ENCODE results near the gene ZBTB32.
"Not testable (repeated sequence)": the region's sequence is repeated elsewhere in the genome, so short reads cannot be mapped to it uniquely, and the experiment has no call there.

The ZBTB32 gene, protein sequence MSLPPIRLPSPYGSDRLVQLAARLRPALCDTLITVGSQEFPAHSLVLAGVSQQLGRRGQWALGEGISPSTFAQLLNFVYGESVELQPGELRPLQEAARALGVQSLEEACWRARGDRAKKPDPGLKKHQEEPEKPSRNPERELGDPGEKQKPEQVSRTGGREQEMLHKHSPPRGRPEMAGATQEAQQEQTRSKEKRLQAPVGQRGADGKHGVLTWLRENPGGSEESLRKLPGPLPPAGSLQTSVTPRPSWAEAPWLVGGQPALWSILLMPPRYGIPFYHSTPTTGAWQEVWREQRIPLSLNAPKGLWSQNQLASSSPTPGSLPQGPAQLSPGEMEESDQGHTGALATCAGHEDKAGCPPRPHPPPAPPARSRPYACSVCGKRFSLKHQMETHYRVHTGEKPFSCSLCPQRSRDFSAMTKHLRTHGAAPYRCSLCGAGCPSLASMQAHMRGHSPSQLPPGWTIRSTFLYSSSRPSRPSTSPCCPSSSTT

DNA sequence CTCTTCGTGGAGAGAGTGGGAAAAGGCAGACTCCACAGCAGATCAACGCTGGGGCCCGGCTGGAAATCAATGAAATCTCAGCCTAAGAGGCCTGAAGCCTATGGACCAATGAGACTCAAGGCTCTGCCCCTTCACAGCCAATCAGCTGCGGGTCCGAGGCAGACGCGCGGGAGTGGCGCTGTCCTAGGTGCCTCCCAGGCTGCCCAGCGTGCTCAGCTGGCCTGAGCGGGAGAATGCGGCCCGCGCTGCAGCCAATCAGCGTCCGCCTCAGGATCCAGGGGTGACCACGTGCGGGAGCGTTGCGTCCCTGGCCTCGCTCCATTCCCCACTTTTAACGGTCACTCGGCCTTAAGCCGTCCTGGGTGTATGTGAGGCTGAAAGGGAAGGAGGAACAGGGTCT, at the start of gene ZBTB32:
Gene ZBTB32, plus strand, starts transcription at position 341 of the 400 bp plus-strand sequence. CDS start 10,069 bp downstream, outside the sequence.
- DNase-seq (ENCODE audit: low spot score) = peak; percentile 49

DNA sequence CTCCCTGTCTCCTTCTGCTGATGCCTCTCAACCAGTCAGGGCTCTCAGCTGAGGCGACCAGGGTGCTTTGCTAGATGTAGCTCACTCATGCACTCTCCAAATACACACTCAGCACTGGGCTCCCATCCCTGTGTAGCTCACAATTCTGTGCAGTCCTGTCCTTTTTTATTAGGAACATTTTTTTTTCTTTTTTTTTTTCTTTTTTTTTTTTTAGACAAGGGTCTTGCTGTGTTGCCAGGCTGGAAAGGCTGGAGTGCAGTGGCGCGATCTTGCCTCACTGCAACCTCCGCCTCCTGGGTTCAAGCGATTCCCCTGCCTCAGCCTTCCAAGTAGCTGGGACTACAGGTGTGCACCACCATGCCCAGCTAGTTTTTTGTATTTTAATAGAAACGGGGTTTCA, 49.5 kb upstream of the ZBTB32 start:
- not testable (repeated sequence) for DNase-seq (ENCODE audit: low spot score)

DNA sequence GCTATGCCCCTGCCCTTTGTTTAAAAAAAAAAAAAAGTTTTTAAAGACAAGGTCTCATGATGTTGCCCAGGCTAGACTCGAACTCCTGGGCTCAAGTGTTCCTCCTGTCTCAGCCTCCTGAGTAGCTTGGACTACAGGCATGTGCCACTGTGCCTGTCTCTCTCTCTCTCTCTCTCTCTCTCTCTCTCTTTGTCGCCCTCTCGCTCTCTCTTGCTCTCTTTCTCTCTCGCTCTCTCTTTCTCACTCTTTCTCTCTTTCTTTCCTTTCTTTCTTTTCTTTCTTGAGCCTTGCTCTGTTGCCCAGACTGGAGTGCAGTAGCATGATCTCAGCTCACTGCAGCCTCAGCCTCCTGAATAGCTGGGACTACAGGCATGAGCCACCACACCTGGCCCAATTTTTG, 48.8 kb upstream of the ZBTB32 start:
- DNase-seq (ENCODE audit: low spot score) = no peak

DNA sequence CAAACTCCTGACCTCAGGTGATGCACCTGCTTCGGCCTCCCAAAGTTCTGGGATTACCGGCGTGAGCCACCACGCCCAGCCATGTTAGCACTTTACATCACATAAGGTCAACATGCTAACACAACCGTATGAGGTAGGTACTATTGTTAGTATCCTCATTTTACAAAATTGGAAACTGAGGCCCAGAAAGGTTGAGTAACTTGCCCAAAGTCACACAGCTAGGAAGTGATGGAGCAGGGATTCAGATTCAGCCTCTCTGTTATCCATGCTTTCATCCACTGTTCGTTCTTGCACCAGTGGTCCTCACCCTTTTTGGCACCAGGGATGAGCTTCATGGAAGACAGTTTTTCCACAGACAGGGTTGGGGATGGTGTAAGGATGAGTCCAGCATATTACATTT, 47.7 kb upstream of the ZBTB32 start:
- no peak for DNase-seq (ENCODE audit: low spot score)

DNA sequence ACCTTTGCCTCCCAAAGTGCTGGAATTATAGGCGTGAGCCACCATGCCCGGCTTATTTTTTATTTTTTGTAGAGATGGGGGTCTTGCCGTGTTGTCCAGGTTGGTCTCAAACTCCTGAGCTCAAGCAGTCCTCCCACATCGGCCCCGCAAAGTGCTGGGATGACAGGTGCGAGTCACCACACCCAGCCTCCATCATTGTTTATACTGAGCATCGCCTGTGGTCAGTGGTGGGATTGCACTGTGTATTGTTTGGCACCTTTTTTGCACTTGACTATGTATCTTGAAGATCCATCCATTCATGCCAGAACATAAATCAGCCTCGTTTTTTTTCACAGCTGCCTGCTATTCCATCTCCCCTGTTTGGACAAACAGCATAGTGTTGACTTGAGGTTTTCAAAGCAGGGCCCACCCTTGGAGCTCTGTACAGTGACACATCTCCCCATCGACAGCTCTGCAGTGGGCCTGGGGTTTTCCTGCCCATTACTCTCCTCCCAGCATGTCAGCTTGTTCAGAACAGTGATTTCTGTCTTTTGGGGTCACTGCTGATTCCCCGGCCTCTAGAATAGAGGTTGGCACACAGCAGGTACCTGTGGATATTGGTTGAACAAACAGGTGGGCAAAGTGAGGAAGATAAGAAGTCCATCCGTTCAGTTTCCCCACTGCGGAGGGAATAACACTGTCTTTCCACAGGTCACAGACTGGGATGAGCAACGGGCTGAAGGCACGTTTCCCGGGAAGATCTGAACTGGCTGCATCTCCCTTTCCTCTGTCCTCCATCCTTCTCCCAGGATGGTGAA, 46.3 kb upstream of the ZBTB32 start:
- DNase-seq (ENCODE audit: low spot score) = no peak

DNA sequence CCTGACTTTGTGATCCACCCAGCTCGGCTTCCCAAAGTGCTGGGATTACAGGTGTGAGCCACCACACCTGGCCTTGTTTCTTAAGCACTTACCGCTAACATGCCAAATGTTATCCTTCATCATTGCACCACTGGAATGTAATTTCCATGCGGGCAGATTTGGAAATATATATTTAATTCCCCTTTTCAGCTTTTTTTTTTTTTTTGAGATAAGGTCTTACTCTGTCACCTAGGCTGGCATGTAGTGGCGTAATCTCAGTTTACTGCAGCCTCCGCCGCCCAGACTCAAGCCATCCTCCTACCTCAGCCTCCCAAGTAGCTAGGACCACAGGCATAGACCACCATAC, 42.4 kb upstream of the ZBTB32 start:
- DNase-seq (ENCODE audit: low spot score) = no peak

DNA sequence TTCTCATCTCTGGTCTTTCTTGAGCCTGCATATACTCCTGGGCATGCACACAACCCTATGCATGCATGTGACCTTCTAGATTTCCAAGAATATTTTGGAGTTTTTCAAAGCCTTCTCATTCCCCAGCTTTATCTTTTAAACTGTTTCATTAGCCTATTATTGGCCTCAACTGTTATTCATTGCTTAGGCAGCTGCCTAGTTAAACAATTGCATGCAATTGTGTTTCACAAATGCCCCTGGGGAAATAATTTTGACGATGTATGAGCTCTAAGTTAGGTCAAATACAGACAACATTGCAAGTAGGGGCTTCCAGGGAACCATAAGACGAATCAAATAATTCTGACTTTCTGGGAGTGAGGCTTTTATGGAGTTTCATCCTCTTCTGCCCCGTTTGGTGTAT, 40.4 kb upstream of the ZBTB32 start:
- DNase-seq (ENCODE audit: low spot score) = no peak

DNA sequence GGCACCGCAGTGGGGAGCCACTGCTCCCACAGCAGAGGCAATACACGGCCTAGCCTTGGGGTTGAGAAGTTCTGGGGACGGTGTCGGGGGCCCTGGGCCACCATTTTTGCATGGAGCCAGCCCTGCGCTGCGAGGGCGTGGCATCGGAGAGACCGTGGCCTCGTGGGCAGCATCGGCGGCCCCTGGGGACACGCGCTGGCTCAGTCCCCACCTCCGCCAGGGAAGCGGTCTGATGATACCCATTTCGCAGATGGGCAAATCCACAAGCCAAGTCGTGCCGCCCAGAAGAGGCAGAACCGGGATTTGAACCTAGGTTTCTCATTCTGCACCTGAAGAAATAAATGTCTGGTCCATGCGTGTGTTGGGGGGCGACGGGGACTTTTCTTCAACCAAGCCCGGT, 39.2 kb upstream of the ZBTB32 start:
- DNase-seq (ENCODE audit: low spot score) = no peak

DNA sequence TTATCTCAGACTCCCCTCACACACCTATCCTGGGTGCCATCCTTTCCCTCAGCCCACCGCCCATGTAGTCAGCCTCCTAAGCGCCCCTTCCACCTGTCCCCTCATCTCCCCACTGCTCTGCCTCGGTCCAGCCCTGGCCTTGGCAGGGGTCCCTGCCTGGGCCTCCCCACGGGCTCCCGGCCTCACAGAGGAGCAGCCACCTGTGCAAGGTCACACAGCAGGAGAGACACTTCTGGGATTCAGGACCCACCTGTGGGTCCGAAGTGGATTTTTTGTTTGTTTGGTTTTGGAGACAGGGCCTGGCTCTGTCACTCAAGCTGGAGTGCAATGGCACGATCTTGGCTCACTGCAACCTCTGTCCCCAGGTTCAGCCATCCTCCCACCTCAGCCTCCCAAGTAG, 38.8 kb upstream of the ZBTB32 start:
- no peak for DNase-seq (ENCODE audit: low spot score)

DNA sequence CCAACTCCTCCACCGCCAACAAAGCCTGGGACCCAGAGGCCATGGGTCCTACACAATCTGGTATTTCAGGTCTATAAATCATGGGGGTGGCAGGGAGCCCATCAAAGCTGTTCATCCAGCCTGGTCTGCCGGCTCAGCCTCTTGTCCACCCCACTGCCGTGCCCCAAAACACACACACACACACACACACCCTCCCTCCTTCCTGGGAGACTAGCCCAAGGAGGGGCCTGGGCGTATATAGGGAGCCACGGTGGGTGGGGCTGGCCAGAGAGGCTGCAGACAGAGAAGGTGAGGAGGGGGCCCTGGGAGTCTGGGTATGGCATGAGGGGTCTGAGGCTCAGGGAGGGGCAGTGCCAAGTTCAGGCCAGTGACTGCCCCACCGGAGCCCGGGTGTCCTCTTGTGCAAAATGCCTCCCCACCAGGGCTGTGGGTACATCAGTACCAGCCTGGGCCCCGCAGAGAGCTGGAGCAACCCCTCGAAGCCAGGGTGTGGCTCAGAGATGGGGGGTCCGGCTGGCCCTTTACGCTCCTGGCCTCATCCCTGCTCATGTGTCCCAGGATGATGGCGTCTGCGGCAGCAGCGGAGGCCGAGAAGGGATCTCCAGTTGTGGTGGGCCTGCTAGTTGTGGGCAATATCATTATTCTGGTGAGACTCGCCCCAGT, 38.0 kb upstream of the ZBTB32 start, which contains the start of gene UPK1A:
Gene UPK1A, plus strand, starts transcription at position 267 of the 663 bp plus-strand sequence. Its CDS starts 296 bp downstream, at position 563.
- no peak for DNase-seq (ENCODE audit: low spot score)

DNA sequence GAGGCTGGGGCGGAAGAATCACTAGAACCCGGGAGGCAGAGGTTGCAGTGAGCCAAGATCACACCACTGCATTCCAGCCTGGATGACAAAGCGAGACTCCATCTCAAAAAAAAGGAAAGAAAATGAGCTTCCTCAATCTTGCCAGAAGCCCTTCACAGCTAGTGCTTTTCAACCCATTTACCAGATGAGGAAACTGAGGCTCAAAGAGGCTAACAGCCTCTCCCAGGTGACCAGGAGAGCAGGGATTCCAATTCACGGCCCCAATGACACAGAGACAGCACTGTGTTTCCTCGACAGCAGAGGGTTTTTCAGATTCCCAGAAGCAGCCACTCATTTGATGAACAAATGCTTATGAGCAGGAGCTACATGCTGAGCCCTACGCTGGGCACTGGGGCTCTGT, 34.8 kb upstream of the ZBTB32 start:
- no peak for DNase-seq (ENCODE audit: low spot score)

DNA sequence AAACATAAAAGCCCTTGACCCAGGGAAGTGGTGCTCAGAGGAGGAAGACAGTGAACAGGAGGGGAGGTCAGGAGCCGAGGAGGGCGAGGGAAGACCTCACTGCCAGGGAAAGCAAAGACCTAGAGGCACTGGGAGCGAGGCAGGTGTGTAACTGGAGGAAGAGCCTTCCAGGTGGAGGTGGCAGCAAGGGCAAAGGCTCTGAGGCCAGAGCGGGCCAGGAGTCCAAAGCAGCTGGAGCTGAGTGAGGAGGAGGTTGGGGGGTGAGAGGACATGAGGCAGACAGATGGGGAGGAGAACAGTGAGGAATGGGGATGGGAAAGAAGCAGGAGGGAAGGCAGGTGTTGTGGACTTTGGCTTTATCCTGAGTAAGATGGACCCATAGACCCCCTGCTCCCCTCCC, 34.4 kb upstream of the ZBTB32 start:
- DNase-seq (ENCODE audit: low spot score) = no peak

DNA sequence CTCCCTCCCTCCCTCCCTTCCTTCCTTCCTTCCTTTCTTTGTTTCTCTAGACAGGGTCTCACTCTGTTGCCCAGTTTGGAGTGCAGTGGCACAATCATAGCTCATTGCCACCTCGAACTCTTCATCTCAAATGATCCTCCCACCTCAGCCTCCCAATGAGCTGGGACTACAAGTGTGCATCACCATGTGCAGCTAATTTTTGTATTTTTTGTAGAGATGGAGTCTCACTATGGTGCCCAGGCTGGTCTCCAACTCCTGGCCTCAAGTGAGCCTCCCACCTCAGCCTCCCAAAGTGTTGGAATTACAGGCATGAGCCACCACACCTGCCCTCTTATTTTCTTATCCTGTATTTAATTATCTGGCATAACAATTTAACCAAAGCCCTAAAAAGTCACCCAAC, 33.7 kb upstream of the ZBTB32 start:
- DNase-seq (ENCODE audit: low spot score) = no peak

DNA sequence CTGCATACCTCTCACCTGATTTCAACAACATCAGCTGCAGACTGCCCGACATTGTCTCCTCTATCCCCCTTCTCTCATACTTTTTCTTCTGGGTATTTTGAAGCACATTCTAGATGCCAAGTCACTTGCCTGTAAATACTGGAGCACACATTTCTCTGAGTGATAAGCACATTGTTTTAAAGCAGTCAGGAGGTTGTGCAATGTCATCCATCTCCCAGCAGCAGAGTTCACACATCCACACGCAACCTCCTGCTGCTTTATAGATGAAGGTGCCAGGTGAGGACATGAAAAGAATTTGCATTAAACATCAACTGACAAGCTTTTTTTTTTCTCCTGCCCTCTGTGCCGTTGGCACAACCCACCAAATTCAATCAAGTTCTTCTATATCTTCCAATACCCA, 32.5 kb upstream of the ZBTB32 start:
- no peak for DNase-seq (ENCODE audit: low spot score)

DNA sequence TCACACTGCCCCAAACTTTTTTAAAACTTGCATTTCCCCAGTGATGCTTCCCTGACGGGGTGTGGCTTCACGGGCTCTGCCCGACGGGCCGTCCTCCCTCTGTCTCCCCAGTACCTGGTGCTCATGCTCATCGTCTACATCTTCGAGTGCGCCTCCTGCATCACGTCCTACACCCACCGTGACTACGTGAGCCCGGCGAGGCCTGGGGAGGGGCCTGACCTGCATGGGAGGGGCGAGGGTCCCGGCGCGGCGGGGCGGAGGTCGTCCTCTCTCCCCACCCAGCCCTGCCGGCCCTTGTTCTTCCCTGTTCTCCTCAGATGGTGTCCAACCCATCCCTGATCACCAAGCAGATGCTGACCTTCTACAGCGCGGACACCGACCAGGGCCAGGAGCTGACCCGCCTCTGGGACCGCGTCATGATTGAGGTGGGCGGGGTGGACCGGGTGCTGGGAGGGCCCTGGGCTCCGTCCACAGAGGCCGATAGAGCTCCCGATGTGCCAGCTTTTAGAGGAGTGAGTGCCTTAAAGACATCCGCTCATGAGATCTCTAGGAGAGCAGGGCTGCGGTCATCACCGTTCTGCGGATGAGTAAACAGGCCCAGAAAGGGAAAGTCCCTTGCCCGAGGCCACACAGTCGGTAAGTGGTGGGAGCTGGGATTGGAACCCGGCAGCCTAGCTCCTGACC, 31.1 kb upstream of the ZBTB32 start:
- DNase-seq (ENCODE audit: low spot score) = peak; percentile 88

DNA sequence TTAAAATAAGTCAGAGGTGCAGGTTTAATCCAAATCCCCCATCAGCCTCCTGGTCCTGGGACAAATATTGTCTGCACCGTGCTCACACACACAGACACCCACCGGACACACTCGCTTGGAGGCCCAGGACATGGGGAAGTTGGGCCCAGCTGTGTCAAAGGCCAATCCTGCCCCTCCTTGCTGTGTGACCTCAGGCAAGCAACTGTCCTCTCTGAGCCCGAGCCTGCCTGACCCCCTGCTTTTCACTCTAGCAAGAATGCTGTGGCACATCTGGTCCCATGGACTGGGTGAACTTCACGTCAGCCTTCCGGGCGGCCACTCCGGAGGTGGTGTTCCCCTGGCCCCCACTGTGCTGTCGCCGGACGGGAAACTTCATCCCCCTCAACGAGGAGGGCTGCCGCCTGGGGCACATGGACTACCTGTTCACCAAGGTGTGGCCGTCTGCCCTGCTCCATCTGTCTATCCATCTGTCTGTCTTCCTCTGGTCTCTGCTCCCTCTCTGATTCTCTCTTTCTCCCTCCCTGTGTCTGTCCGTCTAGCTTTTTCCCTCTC, 28.7 kb upstream of the ZBTB32 start:
- no peak for DNase-seq (ENCODE audit: low spot score)

DNA sequence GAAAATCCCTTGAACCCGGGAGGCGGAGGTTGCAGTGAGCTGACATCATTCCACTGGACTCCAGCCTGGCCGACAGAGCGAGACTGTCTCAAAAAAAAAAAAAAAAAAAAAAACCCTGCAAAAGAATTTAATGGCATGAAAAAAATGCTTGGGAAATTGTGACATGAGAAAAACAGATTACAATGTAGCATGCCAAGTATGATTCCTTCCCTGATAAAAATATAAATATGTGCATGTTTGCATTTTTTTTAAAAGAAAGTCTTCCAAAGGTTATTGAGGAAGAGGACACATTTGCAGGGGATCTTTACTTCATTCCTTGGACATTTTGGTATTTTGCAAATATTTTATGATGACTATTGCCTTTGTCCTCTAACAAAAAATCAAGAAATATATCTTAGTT, 14.5 kb upstream of the ZBTB32 start:
- peak; percentile 23 for DNase-seq (ENCODE audit: low spot score)

DNA sequence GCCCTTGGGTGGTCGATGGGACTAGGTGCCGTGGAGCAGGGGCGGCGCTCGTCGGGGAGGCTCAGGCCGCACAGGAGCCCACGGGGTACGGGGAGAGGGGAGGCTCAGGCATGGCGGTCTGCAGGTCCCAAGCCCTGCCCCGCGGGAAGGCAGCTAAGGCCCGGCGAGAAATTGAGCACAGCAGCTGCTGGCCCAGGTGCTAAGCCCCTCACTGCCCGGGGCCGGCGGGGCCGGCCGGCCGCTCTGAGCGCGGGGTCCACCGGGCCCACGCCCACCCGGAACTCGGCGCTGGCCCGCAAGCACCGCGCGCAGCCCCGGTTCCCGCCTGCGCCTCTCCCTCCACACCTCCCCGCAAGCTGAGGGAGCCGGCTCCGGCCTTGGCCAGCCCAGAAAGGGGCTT, 13.3 kb upstream of the ZBTB32 start:
- not testable (repeated sequence) for DNase-seq (ENCODE audit: low spot score)

DNA sequence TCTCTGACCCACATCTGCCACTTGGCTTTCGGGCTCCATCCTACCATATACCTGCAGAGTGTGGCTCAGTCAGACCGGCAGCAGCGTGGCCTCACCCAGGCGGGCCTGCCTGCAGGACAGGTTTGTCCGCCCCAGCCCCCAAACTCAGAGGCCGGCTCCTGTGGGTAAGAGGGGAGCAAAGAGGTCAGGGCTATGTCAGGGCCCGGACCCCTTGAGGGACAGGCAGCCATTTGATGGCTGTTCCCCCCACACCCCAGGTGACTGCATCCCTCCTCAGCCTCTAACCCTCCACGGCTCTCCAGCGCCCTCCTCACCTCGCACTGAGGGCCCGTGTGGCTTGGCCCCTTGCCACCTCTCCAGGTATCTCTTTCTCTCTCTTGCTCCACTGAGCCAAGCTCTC, 12.3 kb upstream of the ZBTB32 start:
- peak; percentile 13 for DNase-seq (ENCODE audit: low spot score)

DNA sequence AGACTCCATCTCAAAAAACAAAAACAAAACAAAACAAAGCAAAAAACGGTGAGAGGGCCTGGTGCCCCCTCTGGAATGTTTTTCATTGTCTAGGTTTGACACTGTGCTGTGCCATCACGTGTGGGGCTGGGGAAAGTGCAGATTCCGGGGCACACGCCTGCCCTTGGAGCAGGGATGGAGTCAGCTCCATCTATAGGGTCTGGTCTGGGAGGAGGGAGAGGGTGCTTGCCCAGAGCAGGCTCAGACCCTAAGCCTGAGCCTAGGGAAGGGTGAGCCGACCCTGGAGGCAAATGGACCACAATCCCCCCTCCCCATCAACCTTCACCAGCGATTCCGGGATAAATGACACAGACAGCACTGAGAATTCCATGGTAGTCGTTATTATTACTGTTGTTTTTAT, 10.9 kb upstream of the ZBTB32 start:
- no peak for DNase-seq (ENCODE audit: low spot score)

DNA sequence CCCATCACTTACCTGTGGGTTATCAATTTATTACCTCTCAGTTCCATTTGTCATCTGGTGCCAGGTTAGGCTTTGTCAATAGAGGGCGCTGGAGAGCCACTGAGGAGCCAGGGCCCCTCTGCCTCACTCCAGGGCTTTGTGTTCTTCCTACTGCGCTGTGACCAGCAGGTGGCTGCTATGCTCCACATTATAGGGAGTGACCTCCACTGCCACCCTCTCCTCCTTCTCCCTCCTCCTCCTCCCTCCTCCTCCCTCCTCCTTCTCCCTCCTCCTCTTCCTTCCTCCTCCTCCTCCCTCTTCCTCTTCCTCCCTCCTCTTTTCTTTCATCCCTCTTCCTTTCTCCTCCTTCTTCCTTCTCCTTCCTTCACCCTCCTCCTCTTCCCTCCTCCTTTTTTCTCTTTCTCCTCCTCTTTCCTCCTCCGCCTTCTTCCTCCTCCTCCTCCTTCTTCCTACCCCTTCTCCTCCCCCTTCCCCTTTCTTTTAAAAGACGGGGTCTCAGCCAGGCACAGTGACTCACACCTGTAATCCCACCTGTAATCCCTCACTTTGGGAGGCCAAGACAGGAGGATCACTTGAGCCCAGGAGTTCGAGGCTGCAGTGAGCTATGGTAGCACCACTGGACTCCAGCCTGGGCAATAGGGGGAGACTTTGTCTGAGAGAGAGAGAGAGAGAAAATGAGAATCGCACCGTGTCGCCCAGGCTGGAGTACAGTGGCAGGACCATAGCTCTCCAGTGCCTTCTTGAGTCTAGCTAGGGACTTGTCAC, 10.3 kb upstream of the ZBTB32 start:
- peak; percentile 87 for DNase-seq (ENCODE audit: low spot score)
